GM04504 (cell line): ENCODE results near the gene HYCC2.
"Not testable (repeated sequence)": the region's sequence is repeated elsewhere in the genome, so short reads cannot be mapped to it uniquely, and the experiment has no call there.

Experiments used
- DNase-seq: peaks from one replicate; pipeline ENCODE4 v3.0.0-alpha.2; 2012; ENCODE audit warnings: low read depth

The HYCC2 gene

GRCh38 chr2:201070948-201071478 lies 458 bp downstream of the HYCC2 start:
- no peak for DNase-seq

DNA sequence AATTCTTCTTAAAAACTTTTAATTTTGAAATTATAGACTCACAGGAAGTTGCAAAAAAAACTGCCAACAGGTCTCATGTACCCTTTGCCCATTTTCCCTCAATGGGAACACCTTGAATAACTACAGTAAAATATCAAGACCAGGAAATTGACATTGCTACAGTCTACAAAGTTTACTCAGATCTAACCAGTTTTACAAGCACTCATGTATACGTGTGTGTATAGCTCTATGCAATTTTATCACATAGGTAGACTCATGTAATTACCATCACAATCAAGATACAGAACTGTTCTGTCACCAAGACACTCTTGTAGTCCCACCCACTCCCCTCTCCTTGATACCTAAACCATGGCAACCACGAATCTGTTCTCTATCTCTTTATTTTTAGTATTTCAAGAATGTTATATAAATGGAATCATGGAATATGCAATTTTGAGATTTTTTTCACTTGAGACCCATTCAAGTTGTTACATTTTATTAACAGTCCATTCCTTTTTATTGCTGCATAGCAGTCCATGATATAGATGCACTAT lies 6.6 kb downstream of the HYCC2 start:
- no peak for DNase-seq

DNA sequence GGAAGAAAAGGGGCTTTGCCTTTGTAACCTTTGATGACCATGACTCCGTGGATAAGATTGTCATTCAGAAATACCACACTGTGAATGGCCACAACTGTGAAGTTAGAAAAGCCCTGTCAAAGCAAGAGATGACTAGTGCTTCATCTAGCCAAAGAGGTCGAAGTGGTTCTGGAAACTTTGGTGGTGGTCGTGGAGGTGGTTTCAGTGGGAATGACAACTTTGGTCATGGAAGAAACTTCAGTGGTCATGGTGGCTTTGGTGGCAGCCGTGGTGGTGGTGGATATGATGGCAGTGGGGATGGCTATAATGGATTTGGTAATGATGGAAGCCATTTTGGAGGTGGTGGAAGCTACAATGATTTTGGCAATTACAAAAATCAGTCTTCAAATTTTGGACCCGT lies 8.0 kb downstream of the HYCC2 start:
- DNase-seq = not testable (repeated sequence)

GRCh38 chr2:201059961-201060755 lies 11.3 kb downstream of the HYCC2 start:
- DNase-seq = no peak

GRCh38 chr2:201058914-201059313 lies 12.6 kb downstream of the HYCC2 start:
- no peak for DNase-seq

- DNase-seq = no peak
Measured at GRCh38 chr2:201057715-201058248, 13.7 kb downstream of the HYCC2 start.

DNA sequence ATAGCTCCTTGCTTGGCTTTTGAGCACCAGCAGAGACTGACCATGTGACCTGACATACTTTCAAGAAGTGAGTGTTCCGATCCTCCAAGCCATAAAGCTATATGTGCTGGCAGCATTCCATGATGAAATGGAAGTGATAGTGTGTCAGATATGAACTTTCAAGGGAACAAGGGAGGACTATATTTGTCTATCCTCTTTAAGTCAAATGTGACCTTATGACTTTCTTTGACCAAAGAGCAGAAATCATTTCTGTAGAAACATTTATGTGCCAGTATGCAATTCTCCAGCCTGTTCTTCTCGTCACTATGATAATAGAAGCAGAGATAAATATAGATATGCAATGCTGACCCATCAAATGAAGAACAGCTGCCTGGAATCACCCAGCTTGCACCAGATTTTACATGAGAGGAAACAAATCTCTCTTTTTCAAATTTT lies 14.4 kb downstream of the HYCC2 start:
- no peak for DNase-seq

- no peak for DNase-seq
Measured at GRCh38 chr2:201049455-201049854, 22.0 kb downstream of the HYCC2 start.

DNA sequence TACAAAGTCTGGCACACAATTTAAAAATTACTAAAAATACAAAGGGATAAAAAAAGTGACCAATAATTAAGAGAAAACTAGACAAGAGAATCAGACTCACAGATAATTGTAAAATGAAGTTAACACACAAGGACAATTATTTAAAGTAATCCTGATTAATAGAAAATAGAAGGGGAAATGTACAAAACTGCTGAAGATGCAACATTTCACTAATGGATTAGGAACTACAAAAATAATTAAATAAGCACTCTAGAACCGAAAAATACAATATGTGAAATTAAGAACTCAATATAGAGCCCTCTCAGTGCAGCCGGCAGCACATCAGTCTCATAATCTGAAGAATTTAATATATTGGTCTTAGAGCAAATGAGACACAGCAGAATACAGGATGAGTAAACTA lies 24.6 kb downstream of the HYCC2 start:
- DNase-seq = no peak

GRCh38 chr2:201043050-201043449 lies 28.4 kb downstream of the HYCC2 start:
- DNase-seq = not testable (repeated sequence)

GRCh38 chr2:201042451-201042850 lies 29.0 kb downstream of the HYCC2 start:
- not testable (repeated sequence) for DNase-seq

GRCh38 chr2:201040867-201041628 lies 30.4 kb downstream of the HYCC2 start:
- DNase-seq = no peak

- DNase-seq = no peak
Measured at GRCh38 chr2:201038855-201039254, 32.6 kb downstream of the HYCC2 start.

- DNase-seq = not testable (repeated sequence)
Measured at GRCh38 chr2:201038361-201038760, 33.1 kb downstream of the HYCC2 start.

- DNase-seq = not testable (repeated sequence)
Measured at GRCh38 chr2:201034355-201034754, 37.1 kb downstream of the HYCC2 start.

DNA sequence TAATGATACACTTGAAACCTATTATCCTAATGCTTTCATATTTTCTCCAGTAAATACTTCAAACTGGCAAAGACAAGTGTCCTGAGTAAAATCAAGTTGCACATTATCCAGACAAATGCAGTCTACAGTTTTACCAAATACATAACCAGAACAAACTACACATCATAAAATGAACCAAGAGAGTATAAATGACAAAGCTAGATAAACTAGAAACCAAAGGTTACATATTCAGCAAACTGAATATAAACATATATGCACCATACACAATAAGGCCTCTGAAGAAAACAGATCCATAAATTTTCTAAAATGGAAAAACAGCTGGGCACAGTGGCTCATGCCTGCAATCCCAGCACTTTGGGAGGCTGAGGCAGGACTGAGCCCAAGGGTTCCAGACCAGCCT lies 47.0 kb downstream of the HYCC2 start:
- no peak for DNase-seq

- DNase-seq = no peak
Measured at GRCh38 chr2:201021914-201022313, 49.6 kb downstream of the HYCC2 start.
